HCT116 (cell line): ENCODE measurements around the gene CR2. TPM values are rescaled to one million over a fixed set of nuclear protein-coding genes. Genes with fewer than 3 reads are reported as not detected.

Source experiments
- ATAC-seq: fragments of 200-7000 bp; cut with Tn5 transposase; 2 replicates; pipeline ENCODE4 v1.9.1; 2020; ENCODE audit warnings: mild to moderate bottlenecking, moderate library complexity
- BruUV-seq: library from RNA; stranded (reverse); fragments of 400-500 nt; replicated peaks from 2 replicates; lab custom pipeline; 2021; lab: Mats Ljungman, UMichigan
- CTCF ChIA-PET: fragments of 300-600 bp; sonication (Branson Sonifier 250); formaldehyde crosslinking; loops from one replicate; lab custom pipeline; 2021; ENCODE audit warnings: antibody characterized with exemption; lab: Charles Lee
- POLR2A ChIA-PET: fragments of 300-600, 350-600 bp; sonication (Branson Sonifier 250); formaldehyde crosslinking; loops from one replicate; lab custom pipeline; 2021; ENCODE audit warnings: antibody characterized with exemption; lab: Charles Lee
- RAD21 ChIA-PET, 2 experiments: fragments of 300-600 bp; sonication (Branson Sonifier 250); formaldehyde crosslinking; loops; one replicate each; lab custom pipeline; 2023; ENCODE audit warnings: low total read pairs in 2 of 2; ENCODE audit not compliant: uncharacterized antibody in 2 of 2, unreplicated experiment in 2 of 2, low non-redundant PET in 1 of 2; lab: Charles Lee
- DNase-seq: peaks from one replicate; pipeline ENCODE4 v3.0.0-alpha.2; 2010; ENCODE audit warnings: low read depth, low spot score
- H2AFZ ChIP-seq: fragments of 200-600 bp; shearing (Covaris generic), sonication (generic); 2 replicates; pipeline ENCODE4 v1.6.1; 2017; ENCODE audit warnings: low read depth, mixed run types, mixed read lengths, antibody characterized with exemption, low read length; ENCODE audit not compliant: poor library complexity, severe bottlenecking
- H3K27ac ChIP-seq: 2 replicates; pipeline ENCODE4 v1.5.1; 2012; ENCODE audit warnings: low read depth, low read length
- H3K27me3 ChIP-seq: fragments of 200-600 bp; sonication (generic); 2 replicates; pipeline ENCODE4 v1.6.1; 2016; ENCODE audit warnings: mixed run types, low read length, mixed read lengths; ENCODE audit not compliant: insufficient read depth
- H3K36me3 ChIP-seq, 2 experiments: fragments of 200-500 bp in 1 of 2; fragments of 200-600 bp in 1 of 2; sonication (Bioruptor generic) in 1 of 2; sonication (generic) in 1 of 2; 2 replicates each; pipeline versions ENCODE4 v1.5.1 to v1.6.1; 2014 to 2016; ENCODE audit warnings: low read length in 2 of 2, inconsistent platforms in 1 of 2, mixed read lengths in 1 of 2, mixed run types in 1 of 2; ENCODE audit not compliant: insufficient read depth in 2 of 2, control insufficient read depth in 1 of 2
- H3K4me1 ChIP-seq, 2 experiments: fragments of 200-600 bp in 1 of 2; sonication (generic) in 1 of 2; 2 replicates each; pipeline versions ENCODE4 v1.5.1 to v1.6.1; 2012 to 2017; ENCODE audit warnings: low read length in 2 of 2, inconsistent platforms in 1 of 2, mild to moderate bottlenecking in 1 of 2, mixed read lengths in 1 of 2, mixed run types in 1 of 2, moderate library complexity in 1 of 2; ENCODE audit not compliant: insufficient read depth in 2 of 2, control insufficient read depth in 1 of 2
- H3K4me2 ChIP-seq: fragments of 200-600 bp; sonication (generic); 2 replicates; pipeline ENCODE4 v1.6.1; 2017; ENCODE audit warnings: mixed run types, low read length, mixed read lengths
- H3K4me3 ChIP-seq, 2 experiments: fragments of 200-600 bp in 1 of 2; sonication (generic) in 1 of 2; replicated peaks in 1 of 2; 2 replicates each; pipeline ENCODE4 v1.5.1; 2011 to 2016; ENCODE audit warnings: low read length in 2 of 2, control low read depth in 1 of 2, low read depth in 1 of 2, mild to moderate bottlenecking in 1 of 2, mixed read lengths in 1 of 2, mixed run types in 1 of 2
- H3K79me2 ChIP-seq: fragments of 200-600 bp; sonication (generic); 2 replicates; pipeline ENCODE4 v1.6.1; 2017; ENCODE audit warnings: mild to moderate bottlenecking, mixed run types, low read length, moderate library complexity, mixed read lengths; ENCODE audit not compliant: insufficient read depth
- H3K9ac ChIP-seq: fragments of 200-600 bp; sonication (generic); 2 replicates; pipeline ENCODE4 v1.6.1; 2016; ENCODE audit warnings: low read length, mixed read lengths
- H3K9me2 ChIP-seq: fragments of 200-600 bp; sonication (generic), shearing (Covaris generic); 2 replicates; pipeline ENCODE4 v1.6.1; 2017; ENCODE audit warnings: mixed run types, mild to moderate bottlenecking, moderate library complexity; ENCODE audit not compliant: insufficient read depth
- H3K9me3 ChIP-seq, 2 experiments: fragments of 200-500 bp in 1 of 2; fragments of 200-600 bp in 1 of 2; sonication (Bioruptor generic) in 1 of 2; sonication (generic) in 1 of 2; 2 replicates each; pipeline ENCODE4 v1.6.1; 2014 to 2017; ENCODE audit warnings: low read length in 2 of 2, mixed read lengths in 2 of 2, inconsistent platforms in 1 of 2, low read depth in 1 of 2, mild to moderate bottlenecking in 1 of 2, mixed run types in 1 of 2, moderate library complexity in 1 of 2; ENCODE audit not compliant: control insufficient read depth in 1 of 2, insufficient read depth in 1 of 2
- H4K20me1 ChIP-seq: fragments of 200-600 bp; sonication (generic), shearing (Covaris generic); 2 replicates; pipeline ENCODE4 v1.6.1; 2017; ENCODE audit warnings: mixed run types, mild to moderate bottlenecking, moderate library complexity; ENCODE audit not compliant: insufficient read depth
- CBX3 ChIP-seq: IDR thresholded peaks from 2 replicates; pipeline ENCODE4 v1.6.1; 2012; ENCODE audit warnings: low read depth
- CEBPB ChIP-seq: IDR thresholded peaks from 2 replicates; pipeline ENCODE4 v1.6.1; 2012; ENCODE audit warnings: low read depth
- EGR1 ChIP-seq: IDR thresholded peaks from 2 replicates; pipeline ENCODE4 v1.6.1; 2012; ENCODE audit warnings: low read depth
- ELF1 ChIP-seq: IDR thresholded peaks from 2 replicates; pipeline ENCODE4 v1.6.1; 2012; ENCODE audit warnings: low read depth, borderline replicate concordance
- EZH2 ChIP-seq: fragments of 200-600 bp; sonication (generic); IDR thresholded peaks from 2 replicates; pipeline ENCODE4 v1.6.1; 2017; ENCODE audit warnings: antibody characterized with exemption, mixed run types
- EZH2phosphoT487 ChIP-seq: fragments of 200-600 bp; IDR thresholded peaks from 2 replicates; pipeline ENCODE4 v1.6.1; 2018; ENCODE audit warnings: antibody characterized with exemption, borderline replicate concordance
- FOSL1 ChIP-seq: IDR thresholded peaks from 2 replicates; pipeline ENCODE4 v1.6.1; 2012; ENCODE audit warnings: low read depth
- POLR2A ChIP-seq: IDR thresholded peaks from 2 replicates; pipeline ENCODE4 v1.7.0; 2011; ENCODE audit warnings: borderline replicate concordance; ENCODE audit not compliant: insufficient read depth, insufficient read length; ENCODE audit errors: extremely low read depth
- POLR2AphosphoS5 ChIP-seq: IDR thresholded peaks from 2 replicates; pipeline ENCODE4 v1.6.1; 2011; ENCODE audit warnings: mild to moderate bottlenecking, low read depth, low read length, moderate library complexity
- RAD21 ChIP-seq: IDR thresholded peaks from 2 replicates; pipeline ENCODE4 v1.6.1; 2012; ENCODE audit warnings: low read depth, mild to moderate bottlenecking
- SP1 ChIP-seq: IDR thresholded peaks from 2 replicates; pipeline ENCODE4 v1.6.1; 2012; ENCODE audit warnings: low read depth
- YY1 ChIP-seq: IDR thresholded peaks from 2 replicates; pipeline ENCODE4 v1.6.1; 2011; ENCODE audit warnings: low read length, low read depth, moderate library complexity, mild to moderate bottlenecking; ENCODE audit not compliant: insufficient replicate concordance; ENCODE audit errors: extremely low read depth
- ZNF274 ChIP-seq: fragments of 200-500 bp; sonication (Bioruptor generic); IDR thresholded peaks from 2 replicates; pipeline ENCODE4 v1.6.1; 2014; ENCODE audit warnings: mild to moderate bottlenecking, low read depth, low read length, inconsistent platforms
- intact Hi-C: fragments of 100-400 bp; cut with micrococcal nuclease; formaldehyde crosslinking; loops from 2 replicates; pipeline ENCODE4 v1.10.0; 2022
- total RNA-seq: library from RNA; stranded (reverse); gene quantifications from one replicate; pipeline ENCODE4 v1.2.1, GENCODE V29; 2021; ENCODE audit not compliant: unreplicated experiment
- TF ChIP-seq, protein P1 (sequence below): IDR thresholded peaks from 2 replicates; pipeline ENCODE4 v1.6.1; 2012; ENCODE audit warnings: low read depth
- TF ChIP-seq, protein P2 (sequence below): IDR thresholded peaks from 2 replicates; pipeline ENCODE4 v1.6.1; 2012
- TF ChIP-seq, protein P3 (sequence below): IDR thresholded peaks from 2 replicates; pipeline ENCODE4 v1.6.1; 2012
- TF ChIP-seq, protein P4 (sequence below): IDR thresholded peaks from 2 replicates; pipeline ENCODE4 v1.6.1; 2011; ENCODE audit warnings: mild to moderate bottlenecking, low read length, moderate library complexity; ENCODE audit not compliant: insufficient replicate concordance; ENCODE audit errors: extremely low read depth
- TF ChIP-seq, protein P5 (sequence below), 3 experiments: fragments of 200-600 bp in 1 of 3; sonication (generic) in 1 of 3; IDR thresholded peaks in 2 of 3; conservative IDR thresholded peaks in 1 of 3; 2 replicates each; pipeline ENCODE4 v1.5.1; 2012 to 2017; ENCODE audit warnings: low read depth in 2 of 3, low read length in 2 of 3, antibody characterized with exemption in 1 of 3, borderline replicate concordance in 1 of 3, control low read depth in 1 of 3, mild to moderate bottlenecking in 1 of 3, mixed read lengths in 1 of 3, mixed run types in 1 of 3, moderate library complexity in 1 of 3; ENCODE audit not compliant: insufficient read depth in 1 of 3

CR2 gene
- total RNA-seq, 1 experiment from 2014 or later, result 4.0 TPM

DNA sequence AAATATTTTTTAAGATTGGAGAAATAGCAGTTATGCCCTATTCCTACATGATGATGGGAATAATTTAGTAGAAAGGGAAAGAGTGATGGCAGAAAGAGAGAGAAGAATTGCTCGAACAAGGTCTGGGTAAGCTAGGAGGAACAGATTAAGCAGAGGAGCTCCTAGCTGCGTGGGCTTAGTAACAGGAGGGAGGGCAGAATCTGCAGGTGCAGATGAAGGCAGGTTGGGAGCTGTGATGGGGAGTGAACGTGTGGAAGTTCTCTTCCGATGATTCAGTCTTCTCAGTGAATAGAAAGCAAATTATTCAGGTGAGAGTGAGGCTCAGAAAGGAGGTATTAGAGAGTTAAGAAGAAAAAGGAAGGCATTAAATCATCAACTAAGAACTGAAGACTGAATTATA lies 33.5 kb downstream of the CR2 start:
- Histone ChIP-seq H3K4me3 (no peak overlapping the region), H3K79me2 (no peaks in the 10 kb centered on the region), H3K4me1 (no peaks in the 10 kb centered on the region), H3K4me2 (no peak overlapping the region), H3K9me3 (no peaks in the 10 kb centered on the region), H3K36me3 (no peaks in the 10 kb centered on the region), H3K27ac (no peak overlapping the region), H3K9ac (no peak overlapping the region), H3K9me2 (no peaks in the 10 kb centered on the region), H2AFZ (no peak overlapping the region), H4K20me1 (no peaks in the 10 kb centered on the region), H3K27me3 (no peaks in the 10 kb centered on the region)
- ChIA-PET RAD21 (no interaction called here), POLR2A (no interaction called here), CTCF (no interaction called here)
- BruUV-seq, result no TSS peak
- no peak for DNase-seq
- intact Hi-C loops, result no loop called here
- TF ChIP-seq, protein P1, sequence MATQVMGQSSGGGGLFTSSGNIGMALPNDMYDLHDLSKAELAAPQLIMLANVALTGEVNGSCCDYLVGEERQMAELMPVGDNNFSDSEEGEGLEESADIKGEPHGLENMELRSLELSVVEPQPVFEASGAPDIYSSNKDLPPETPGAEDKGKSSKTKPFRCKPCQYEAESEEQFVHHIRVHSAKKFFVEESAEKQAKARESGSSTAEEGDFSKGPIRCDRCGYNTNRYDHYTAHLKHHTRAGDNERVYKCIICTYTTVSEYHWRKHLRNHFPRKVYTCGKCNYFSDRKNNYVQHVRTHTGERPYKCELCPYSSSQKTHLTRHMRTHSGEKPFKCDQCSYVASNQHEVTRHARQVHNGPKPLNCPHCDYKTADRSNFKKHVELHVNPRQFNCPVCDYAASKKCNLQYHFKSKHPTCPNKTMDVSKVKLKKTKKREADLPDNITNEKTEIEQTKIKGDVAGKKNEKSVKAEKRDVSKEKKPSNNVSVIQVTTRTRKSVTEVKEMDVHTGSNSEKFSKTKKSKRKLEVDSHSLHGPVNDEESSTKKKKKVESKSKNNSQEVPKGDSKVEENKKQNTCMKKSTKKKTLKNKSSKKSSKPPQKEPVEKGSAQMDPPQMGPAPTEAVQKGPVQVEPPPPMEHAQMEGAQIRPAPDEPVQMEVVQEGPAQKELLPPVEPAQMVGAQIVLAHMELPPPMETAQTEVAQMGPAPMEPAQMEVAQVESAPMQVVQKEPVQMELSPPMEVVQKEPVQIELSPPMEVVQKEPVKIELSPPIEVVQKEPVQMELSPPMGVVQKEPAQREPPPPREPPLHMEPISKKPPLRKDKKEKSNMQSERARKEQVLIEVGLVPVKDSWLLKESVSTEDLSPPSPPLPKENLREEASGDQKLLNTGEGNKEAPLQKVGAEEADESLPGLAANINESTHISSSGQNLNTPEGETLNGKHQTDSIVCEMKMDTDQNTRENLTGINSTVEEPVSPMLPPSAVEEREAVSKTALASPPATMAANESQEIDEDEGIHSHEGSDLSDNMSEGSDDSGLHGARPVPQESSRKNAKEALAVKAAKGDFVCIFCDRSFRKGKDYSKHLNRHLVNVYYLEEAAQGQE, result no peak
- TF ChIP-seq EGR1 (no peak), ELF1 (no peak), CEBPB (no peak), EZH2 (no peak), POLR2A (no peak), SP1 (no peak), FOSL1 (no peak), RAD21 (no peak), ZNF274 (no peak), POLR2AphosphoS5 (no peak), CBX3 (no peak), EZH2phosphoT487 (no peak), YY1 (no peak)
- TF ChIP-seq, protein P2, sequence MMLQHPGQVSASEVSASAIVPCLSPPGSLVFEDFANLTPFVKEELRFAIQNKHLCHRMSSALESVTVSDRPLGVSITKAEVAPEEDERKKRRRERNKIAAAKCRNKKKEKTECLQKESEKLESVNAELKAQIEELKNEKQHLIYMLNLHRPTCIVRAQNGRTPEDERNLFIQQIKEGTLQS, result no peak
- TF ChIP-seq, protein P3, sequence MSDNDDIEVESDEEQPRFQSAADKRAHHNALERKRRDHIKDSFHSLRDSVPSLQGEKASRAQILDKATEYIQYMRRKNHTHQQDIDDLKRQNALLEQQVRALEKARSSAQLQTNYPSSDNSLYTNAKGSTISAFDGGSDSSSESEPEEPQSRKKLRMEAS, result no peak
- TF ChIP-seq, protein P4, sequence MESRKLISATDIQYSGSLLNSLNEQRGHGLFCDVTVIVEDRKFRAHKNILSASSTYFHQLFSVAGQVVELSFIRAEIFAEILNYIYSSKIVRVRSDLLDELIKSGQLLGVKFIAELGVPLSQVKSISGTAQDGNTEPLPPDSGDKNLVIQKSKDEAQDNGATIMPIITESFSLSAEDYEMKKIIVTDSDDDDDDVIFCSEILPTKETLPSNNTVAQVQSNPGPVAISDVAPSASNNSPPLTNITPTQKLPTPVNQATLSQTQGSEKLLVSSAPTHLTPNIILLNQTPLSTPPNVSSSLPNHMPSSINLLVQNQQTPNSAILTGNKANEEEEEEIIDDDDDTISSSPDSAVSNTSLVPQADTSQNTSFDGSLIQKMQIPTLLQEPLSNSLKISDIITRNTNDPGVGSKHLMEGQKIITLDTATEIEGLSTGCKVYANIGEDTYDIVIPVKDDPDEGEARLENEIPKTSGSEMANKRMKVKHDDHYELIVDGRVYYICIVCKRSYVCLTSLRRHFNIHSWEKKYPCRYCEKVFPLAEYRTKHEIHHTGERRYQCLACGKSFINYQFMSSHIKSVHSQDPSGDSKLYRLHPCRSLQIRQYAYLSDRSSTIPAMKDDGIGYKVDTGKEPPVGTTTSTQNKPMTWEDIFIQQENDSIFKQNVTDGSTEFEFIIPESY, result no peak
- TF ChIP-seq, protein P5, sequence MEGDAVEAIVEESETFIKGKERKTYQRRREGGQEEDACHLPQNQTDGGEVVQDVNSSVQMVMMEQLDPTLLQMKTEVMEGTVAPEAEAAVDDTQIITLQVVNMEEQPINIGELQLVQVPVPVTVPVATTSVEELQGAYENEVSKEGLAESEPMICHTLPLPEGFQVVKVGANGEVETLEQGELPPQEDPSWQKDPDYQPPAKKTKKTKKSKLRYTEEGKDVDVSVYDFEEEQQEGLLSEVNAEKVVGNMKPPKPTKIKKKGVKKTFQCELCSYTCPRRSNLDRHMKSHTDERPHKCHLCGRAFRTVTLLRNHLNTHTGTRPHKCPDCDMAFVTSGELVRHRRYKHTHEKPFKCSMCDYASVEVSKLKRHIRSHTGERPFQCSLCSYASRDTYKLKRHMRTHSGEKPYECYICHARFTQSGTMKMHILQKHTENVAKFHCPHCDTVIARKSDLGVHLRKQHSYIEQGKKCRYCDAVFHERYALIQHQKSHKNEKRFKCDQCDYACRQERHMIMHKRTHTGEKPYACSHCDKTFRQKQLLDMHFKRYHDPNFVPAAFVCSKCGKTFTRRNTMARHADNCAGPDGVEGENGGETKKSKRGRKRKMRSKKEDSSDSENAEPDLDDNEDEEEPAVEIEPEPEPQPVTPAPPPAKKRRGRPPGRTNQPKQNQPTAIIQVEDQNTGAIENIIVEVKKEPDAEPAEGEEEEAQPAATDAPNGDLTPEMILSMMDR (IDR thresholded peaks at IDR 0.05 in 2 of 3, conservative IDR thresholded peaks at IDR 0.05 in 1 of 3; ENCODE audit: borderline replicate concordance in 1 of 3, insufficient read depth in 1 of 3, low read depth in 2 of 3, low read length in 2 of 3), result no peak
- TF ChIP-seq, all 23 proteins: peak for 0
- no peak for ATAC-seq
